ENCODE data around the gene SMG6. TPM values are rescaled to one million over a fixed set of nuclear protein-coding genes. Genes with fewer than 3 reads are reported as not detected.
"Not testable (repeated sequence)": the region's sequence is repeated elsewhere in the genome, so short reads cannot be mapped to it uniquely, and the experiment has no call there.

The SMG6 gene
- total RNA-seq, 1 donor from 2014 or later: 58.7 TPM

- intact Hi-C loops (cut with DNase I): no loop called here
Observed at GRCh38 chr17:2214047-2214928, 89.3 kb downstream of the SMG6 start.

GRCh38 chr17:2213291-2213960, 90.2 kb downstream of the SMG6 start:
- intact Hi-C loops (cut with DNase I): no loop called here
- ATAC-seq (peak; percentile 4), DNase-seq (ENCODE audit: low spot score) (no peak)

More at GRCh38 chr17:2214047-2214928, 89.3 kb downstream of the SMG6 start:
- peak; percentile 65 for ATAC-seq
- DNase-seq (ENCODE audit: low spot score): no peak

DNA sequence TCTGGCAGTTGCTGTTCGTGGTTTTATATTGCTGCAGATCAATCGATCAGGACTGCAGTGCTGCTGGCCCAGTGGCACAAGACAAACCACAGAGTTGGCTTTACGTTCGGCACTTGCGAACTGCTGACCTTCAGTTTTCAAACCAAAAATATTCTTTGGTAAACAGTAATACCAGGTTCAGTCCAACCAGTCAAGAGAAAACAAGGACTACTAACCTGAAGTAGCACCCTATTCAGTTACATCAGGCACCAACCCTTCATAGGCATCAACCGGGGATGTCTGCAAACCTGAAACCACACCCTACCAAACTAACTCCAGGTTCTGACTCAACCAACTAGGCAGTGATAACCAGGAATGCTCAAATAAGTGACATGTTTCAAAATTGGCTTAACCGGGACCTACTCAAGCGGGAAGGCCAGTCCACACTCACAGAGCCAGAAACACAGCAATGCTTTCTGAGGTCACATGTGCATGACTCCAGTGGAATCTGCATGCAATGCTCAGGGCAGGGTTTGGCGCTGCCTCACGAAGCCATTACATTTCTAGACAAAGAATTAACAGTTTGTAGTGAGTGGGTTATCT, 91.1 kb downstream of the SMG6 start:
- ATAC-seq (peak; percentile 69), DNase-seq (ENCODE audit: low spot score) (peak; percentile 70)
- intact Hi-C loops (cut with DNase I): no loop called here

GRCh38 chr17:2211661-2212399, 91.8 kb downstream of the SMG6 start:
- ATAC-seq: no peak
- DNase-seq (ENCODE audit: low spot score): no peak
- intact Hi-C loops (cut with DNase I): no loop called here

DNA sequence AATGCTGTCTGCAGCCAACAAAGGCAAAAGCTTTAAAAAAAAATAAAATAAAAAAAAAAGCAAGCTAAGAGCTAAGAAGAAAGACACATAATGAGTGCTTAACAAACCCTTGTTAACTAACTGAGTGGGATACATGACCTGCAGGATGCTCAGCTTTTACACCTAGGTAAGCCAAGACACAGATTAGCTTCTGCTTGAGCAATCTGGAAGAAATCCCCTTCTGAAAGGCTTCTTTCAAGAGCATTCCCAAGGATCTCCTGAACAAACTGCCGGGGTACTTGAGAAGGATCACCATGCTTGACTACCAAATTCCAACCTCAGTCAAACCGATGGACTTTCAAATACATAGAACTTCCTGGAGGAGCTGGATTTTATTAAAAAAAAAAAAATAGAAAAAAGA, 92.9 kb downstream of the SMG6 start:
- intact Hi-C loops (cut with DNase I): no loop called here
- no peak for DNase-seq (ENCODE audit: low spot score)
- ATAC-seq: no peak

DNA sequence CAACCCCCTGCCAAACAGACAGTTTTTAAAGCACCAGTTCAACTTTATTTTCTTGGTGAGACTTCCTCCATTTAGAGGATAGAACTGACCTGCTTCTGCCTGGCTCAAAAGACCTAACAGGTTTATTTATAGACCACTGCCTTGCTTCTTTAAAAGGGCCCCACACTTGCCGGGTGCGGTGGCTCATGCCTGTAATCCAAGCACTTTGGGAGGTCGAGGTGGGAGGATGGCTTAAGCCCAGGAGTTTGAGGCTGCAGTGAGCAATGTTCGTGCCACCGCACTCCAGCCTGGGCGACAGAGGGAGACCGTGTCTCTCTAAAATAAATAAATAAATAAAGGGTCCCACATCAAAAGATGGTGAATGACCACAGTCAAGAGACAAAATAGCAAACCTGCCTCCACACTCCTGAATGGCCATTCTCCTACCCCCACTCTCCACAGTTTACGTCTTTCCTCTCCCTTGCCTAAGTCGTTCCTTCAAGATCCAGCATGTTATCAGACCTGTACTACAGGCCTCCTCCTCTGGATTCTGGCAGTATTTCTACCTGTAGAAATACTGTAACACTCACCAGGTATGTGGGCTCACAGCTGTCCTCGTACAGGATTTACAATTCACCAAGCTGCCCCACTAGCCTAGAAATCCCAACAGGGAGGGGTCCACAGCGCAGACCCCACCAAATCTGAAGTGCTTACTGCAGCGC, 95.6 kb downstream of the SMG6 start:
- DNase-seq (ENCODE audit: low spot score) (no peak), ATAC-seq (no peak)
- intact Hi-C loops (cut with DNase I): no loop called here

DNA sequence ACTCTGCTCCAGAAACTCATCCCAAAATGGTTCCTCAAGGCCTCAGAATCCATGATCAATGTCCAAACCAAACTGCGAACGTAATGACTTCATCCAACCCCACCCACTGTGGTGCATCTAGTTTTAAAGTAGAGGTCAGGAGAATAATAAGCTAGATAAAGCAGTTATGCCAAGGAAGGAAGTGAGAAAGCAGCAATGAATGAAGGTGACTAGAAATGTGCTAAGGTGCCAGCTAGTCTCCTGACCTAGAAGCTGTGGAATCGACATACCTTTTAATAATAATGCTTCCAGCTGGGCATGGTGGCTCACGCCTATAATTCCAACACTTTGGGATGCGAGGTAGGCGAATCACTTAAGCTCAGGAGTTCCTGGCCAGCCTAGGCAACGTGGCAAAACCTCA, 99.2 kb downstream of the SMG6 start:
- intact Hi-C loops (cut with DNase I): no loop called here
- DNase-seq (ENCODE audit: low spot score) (no peak), ATAC-seq (no peak)

DNA sequence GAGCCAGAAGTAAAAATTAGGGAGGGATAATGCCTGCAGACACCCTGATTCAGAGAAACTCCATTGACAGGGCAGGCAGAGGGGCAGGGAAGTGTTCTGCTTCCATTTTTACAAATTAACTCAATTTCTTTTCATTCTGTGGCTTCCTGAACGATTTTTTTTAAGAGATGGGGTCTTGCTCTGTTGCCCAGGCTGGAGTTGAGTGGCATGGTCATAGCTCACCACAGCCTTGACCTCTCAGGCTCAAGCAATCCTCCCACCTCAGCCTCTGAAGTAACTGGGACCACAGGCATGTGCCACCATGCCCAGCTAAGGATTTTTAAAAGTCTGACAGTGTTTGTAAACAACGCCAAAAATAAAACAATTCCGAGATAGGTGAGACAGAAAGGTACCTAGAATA, 99.8 kb downstream of the SMG6 start:
- intact Hi-C loops (cut with DNase I): no loop called here
- ATAC-seq (no peak), DNase-seq (ENCODE audit: low spot score) (no peak)

GRCh38 chr17:2202996-2203575, 100.5 kb downstream of the SMG6 start:
- peak; percentile 31 for ATAC-seq
- intact Hi-C loops (cut with DNase I): no loop called here
- DNase-seq (ENCODE audit: low spot score): no peak

DNA sequence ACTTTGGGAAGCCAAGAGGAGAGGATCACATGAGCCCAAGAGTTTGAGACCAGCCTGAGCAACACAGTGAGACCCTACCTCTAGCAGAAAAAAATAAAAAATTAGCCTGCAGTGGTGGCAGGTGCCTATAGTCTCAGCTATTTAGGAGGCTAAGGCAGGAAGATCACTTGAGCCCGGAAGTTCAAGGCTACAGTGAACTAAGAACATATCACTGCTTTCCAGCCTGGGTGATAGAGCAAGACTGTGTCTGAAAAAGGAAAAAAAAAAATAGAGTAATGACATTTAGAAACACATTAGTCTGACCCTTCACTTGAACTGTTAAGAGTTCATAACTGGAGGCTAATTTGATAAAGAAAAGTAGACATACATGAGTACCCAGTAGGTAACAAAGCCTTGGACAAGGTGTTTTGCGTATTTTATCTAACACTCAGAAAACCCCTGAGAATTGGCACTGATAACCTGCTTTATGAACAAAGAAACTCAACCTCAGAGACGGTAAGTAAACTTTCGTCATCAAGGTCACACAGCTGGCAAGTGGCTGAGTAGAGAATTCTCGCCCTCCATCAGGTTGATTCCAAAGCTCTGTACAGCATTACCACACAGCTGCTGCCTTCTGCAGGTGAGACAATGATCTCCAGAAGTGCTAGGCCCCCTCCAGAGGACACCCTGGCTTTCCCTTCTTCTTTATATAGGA, 101.1 kb downstream of the SMG6 start:
- DNase-seq (ENCODE audit: low spot score) (no peak), ATAC-seq (peak; percentile 24)
- intact Hi-C loops (cut with DNase I): no loop called here

- ATAC-seq; intact Hi-C loops (cut with DNase I); DNase-seq (ENCODE audit: low spot score): not testable (repeated sequence)
Observed at GRCh38 chr17:2199386-2199785, 104.2 kb downstream of the SMG6 start.

- intact Hi-C loops (cut with DNase I): no loop called here
- ATAC-seq: no peak
Observed at GRCh38 chr17:2198927-2199326, 104.7 kb downstream of the SMG6 start.

GRCh38 chr17:2197271-2197670, 106.3 kb downstream of the SMG6 start:
- intact Hi-C loops (cut with DNase I): no loop called here
- DNase-seq (ENCODE audit: low spot score) (peak; percentile 51), ATAC-seq (peak; percentile 67)

More at GRCh38 chr17:2198927-2199326, 104.7 kb downstream of the SMG6 start:
- DNase-seq (ENCODE audit: low spot score): no peak

- intact Hi-C loops (cut with DNase I): no loop called here
- DNase-seq (ENCODE audit: low spot score): peak; percentile 8
- ATAC-seq: no peak
Observed at GRCh38 chr17:2195729-2196128, 107.9 kb downstream of the SMG6 start.

DNA sequence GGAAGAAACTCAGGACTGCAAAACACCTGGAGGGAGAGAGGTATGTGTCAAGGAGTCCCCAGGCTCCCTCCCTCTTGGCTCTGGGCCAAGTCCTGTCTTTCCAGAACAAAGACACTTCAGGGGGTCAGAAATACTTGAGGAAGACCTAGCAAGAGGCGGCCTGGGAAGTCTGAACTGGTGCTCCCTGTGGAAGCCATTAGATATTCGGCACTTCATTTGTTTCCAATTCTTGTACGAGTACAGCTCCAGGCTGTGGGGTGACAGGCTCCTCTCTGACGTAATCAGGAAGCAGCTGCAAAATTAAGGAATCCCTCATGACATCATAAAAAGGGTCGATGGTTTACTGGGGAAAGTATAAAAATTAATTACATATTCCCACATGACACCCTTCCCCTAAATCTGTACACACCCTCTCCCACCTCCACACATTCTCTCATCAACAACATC, 108.7 kb downstream of the SMG6 start:
- intact Hi-C loops (cut with DNase I): no loop called here
- DNase-seq (ENCODE audit: low spot score) (peak; percentile 58), ATAC-seq (no peak)

- ATAC-seq (peak; percentile 5), DNase-seq (ENCODE audit: low spot score) (peak; percentile 49)
- intact Hi-C loops (cut with DNase I): no loop called here
Observed at GRCh38 chr17:2192367-2193057, 111.1 kb downstream of the SMG6 start.

DNA sequence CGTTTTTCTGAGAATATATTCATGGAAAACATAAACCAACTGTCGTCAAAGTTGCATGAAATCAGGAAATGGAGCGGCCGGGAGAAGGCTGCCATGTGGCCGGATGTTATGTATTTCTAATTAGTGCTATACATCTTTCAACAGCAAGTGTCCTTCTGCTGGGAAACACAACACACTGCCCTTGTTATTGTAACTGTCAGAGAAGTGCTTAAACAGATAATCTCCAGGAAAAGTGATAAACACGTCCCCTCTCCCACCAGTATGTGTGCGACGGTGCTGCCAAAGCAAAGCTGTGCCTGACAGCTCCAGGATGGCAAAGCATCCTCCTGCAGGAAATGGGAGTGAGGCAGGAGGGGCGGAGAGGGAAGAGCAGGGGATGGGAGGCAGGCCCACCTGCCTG, 111.8 kb downstream of the SMG6 start:
- intact Hi-C loops (cut with DNase I): no loop called here
- no peak for ATAC-seq
- DNase-seq (ENCODE audit: low spot score): peak; percentile 38
